ENCODE measurements around the gene GATA5. TPM values are rescaled to one million over a fixed set of nuclear protein-coding genes. Genes with fewer than 3 reads are reported as not detected.

The GATA5 gene
- total RNA-seq, 1 experiment from 2014 or later: 1.4 TPM

DNA sequence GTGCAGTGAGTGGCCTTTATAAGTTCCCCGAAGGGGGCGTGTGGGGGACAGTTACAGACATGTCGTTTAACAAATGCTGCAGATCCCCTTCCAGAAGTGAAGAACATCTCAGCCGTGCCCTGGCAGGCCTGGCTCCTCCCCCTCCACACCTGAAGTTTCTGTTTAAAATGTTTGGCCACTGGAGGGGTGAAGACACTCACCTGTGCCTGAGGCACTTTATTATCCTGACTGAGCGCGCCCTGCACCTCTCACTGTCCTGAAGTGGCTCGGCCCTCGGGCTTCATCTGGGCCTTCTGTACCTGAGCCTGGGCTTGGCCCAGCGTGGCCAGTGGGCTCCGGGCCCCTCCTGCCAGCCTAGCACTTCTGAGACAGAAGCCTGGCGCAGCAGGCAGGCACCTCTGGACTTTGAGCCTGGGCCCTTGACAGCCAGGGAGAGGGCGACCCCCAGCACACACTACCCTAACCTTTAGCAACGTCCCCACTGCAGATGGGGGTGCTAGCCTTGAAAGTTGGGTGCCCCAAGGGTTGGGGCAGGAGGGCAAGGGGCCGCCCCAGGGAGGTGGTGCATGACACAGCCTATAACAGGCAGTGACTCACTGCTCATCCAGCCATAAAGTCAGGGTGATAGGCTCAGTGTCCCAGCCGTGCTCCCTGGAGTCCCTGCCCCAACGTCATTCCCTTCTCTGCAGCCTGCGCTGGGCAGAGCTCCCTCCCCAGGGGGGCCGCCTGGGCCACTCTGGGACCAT, 13.6 kb upstream of the GATA5 start:
- Mint-ChIP-seq H3K9me3 (peaks cover 7% of the 10 kb centered on the region), H3K4me1 (peaks cover 10% of the 10 kb centered on the region; the same call in 1 of the 2 replicates), H3K36me3 (no peaks in the 10 kb centered on the region), H3K4me3 (no peak overlapping the region), H3K27ac (no peak overlapping the region), H3K27me3 (ENCODE audit: low read depth) (peaks cover 6% of the 10 kb centered on the region; the same call in 1 of the 2 replicates)
- ATAC-seq: no peak
- no peak for DNase-seq (ENCODE audit: low spot score)
- ChIA-PET CTCF (no interaction called here), POLR2A (no interaction called here)
- TF ChIP-seq SMAD3 (CRISPR knock-in tag; IDR thresholded peaks at IDR 0.05; ENCODE audit: borderline replicate concordance) (no peak), ESRRA (CRISPR knock-in tag; IDR thresholded peaks at IDR 0.05; ENCODE audit: borderline replicate concordance) (no peak), FOXJ3 (CRISPR knock-in tag; IDR thresholded peaks at IDR 0.05; ENCODE audit: borderline replicate concordance) (no peak), ZNF396 (CRISPR knock-in tag; IDR thresholded peaks at IDR 0.05; ENCODE audit: borderline replicate concordance) (no peak), GTF2I (CRISPR knock-in tag; conservative IDR thresholded peaks at IDR 0.05) (no peak), IRF2 (CRISPR knock-in tag; IDR thresholded peaks at IDR 0.05; ENCODE audit: borderline replicate concordance, low read depth) (no peak), TEAD1 (CRISPR knock-in tag; IDR thresholded peaks at IDR 0.05) (no peak)
- TF ChIP-seq, protein P1, sequence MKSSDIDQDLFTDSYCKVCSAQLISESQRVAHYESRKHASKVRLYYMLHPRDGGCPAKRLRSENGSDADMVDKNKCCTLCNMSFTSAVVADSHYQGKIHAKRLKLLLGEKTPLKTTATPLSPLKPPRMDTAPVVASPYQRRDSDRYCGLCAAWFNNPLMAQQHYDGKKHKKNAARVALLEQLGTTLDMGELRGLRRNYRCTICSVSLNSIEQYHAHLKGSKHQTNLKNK (CRISPR knock-in tag; IDR thresholded peaks at IDR 0.05): no peak

DNA sequence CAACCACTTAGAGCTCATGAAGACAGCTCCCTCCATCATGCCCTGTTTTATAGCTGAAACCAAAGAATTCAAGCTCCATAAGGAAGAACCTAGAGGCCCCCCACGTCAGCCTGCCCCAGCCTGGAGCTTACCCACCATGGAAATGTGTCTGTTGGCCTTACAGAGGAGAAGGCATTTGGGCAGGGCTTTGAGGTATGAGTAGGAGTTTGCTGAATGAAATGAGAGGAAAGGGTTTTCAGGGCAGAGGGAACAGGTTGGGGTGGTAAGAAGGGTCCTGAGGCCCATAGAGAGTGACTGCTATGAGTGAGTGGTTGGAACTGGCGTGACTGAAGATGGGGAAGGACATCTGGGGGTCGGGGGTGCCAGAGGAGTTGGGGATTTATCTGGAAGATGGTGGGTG, 12.7 kb upstream of the GATA5 start:
- ChIA-PET CTCF (no interaction called here), POLR2A (interaction anchor here (0.6 kb wide), 1 partner anchor 1585 kb away, joined by 4 read pairs; no protein-coding TSS in a partner anchor)
- Mint-ChIP-seq H3K27ac (no peak overlapping the region), H3K27me3 (ENCODE audit: low read depth) (peaks cover 14% of the 10 kb centered on the region), H3K4me1 (peaks cover 10% of the 10 kb centered on the region; the same call in 1 of the 2 replicates), H3K9me3 (peaks cover 7% of the 10 kb centered on the region), H3K36me3 (no peaks in the 10 kb centered on the region), H3K4me3 (no peak overlapping the region)
- ATAC-seq (no peak), DNase-seq (ENCODE audit: low spot score) (no peak)
- TF ChIP-seq SP1 (CRISPR knock-in tag; conservative IDR thresholded peaks at IDR 0.05) (no peak), MXD4 (CRISPR knock-in tag; IDR thresholded peaks at IDR 0.05; ENCODE audit: borderline replicate concordance) (no peak), SMAD3 (CRISPR knock-in tag; IDR thresholded peaks at IDR 0.05; ENCODE audit: borderline replicate concordance) (no peak), CBFB (CRISPR knock-in tag; IDR thresholded peaks at IDR 0.05; ENCODE audit: low read depth) (no peak), RORB (CRISPR knock-in tag; IDR thresholded peaks at IDR 0.05) (no peak), MYBL2 (CRISPR knock-in tag; IDR thresholded peaks at IDR 0.05) (no peak), ATF1 (CRISPR knock-in tag; IDR thresholded peaks at IDR 0.05) (no peak), JUN (CRISPR knock-in tag; IDR thresholded peaks at IDR 0.05) (no peak), ZNF396 (CRISPR knock-in tag; IDR thresholded peaks at IDR 0.05; ENCODE audit: borderline replicate concordance) (no peak), ZNF121 (CRISPR knock-in tag; IDR thresholded peaks at IDR 0.05) (no peak), SMAD4 (CRISPR knock-in tag; IDR thresholded peaks at IDR 0.05) (no peak)
- TF ChIP-seq, protein P2, sequence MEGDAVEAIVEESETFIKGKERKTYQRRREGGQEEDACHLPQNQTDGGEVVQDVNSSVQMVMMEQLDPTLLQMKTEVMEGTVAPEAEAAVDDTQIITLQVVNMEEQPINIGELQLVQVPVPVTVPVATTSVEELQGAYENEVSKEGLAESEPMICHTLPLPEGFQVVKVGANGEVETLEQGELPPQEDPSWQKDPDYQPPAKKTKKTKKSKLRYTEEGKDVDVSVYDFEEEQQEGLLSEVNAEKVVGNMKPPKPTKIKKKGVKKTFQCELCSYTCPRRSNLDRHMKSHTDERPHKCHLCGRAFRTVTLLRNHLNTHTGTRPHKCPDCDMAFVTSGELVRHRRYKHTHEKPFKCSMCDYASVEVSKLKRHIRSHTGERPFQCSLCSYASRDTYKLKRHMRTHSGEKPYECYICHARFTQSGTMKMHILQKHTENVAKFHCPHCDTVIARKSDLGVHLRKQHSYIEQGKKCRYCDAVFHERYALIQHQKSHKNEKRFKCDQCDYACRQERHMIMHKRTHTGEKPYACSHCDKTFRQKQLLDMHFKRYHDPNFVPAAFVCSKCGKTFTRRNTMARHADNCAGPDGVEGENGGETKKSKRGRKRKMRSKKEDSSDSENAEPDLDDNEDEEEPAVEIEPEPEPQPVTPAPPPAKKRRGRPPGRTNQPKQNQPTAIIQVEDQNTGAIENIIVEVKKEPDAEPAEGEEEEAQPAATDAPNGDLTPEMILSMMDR (IDR thresholded peaks at IDR 0.05): no peak
- TF ChIP-seq, protein P3, sequence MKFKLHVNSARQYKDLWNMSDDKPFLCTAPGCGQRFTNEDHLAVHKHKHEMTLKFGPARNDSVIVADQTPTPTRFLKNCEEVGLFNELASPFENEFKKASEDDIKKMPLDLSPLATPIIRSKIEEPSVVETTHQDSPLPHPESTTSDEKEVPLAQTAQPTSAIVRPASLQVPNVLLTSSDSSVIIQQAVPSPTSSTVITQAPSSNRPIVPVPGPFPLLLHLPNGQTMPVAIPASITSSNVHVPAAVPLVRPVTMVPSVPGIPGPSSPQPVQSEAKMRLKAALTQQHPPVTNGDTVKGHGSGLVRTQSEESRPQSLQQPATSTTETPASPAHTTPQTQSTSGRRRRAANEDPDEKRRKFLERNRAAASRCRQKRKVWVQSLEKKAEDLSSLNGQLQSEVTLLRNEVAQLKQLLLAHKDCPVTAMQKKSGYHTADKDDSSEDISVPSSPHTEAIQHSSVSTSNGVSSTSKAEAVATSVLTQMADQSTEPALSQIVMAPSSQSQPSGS (CRISPR knock-in tag; IDR thresholded peaks at IDR 0.05; ENCODE audit: borderline replicate concordance, low read depth): no peak

All from WTC11 (cell line).